DND-41 (cell line): ENCODE results near the gene ADGRB3.
"Not testable (repeated sequence)": the region's sequence is repeated elsewhere in the genome, so short reads cannot be mapped to it uniquely, and the experiment has no call there.

Experiments used
- ATAC-seq: fragments of 200-7000 bp; cut with Tn5 transposase; 3 replicates; pipeline ENCODE4 v1.9.1; 2021; ENCODE audit warnings: low read depth; ENCODE audit not compliant: insufficient read depth
- DNase-seq: peaks from one replicate; pipeline ENCODE4 v3.0.0-alpha.2; 2020
- H2AFZ ChIP-seq: 2 replicates; pipeline ENCODE4 v1.6.0; 2012; ENCODE audit warnings: low read depth, low read length
- H3K27ac ChIP-seq: 2 replicates; pipeline ENCODE4 v1.5.1; 2012; ENCODE audit warnings: low read length, inconsistent platforms
- H3K27me3 ChIP-seq: fragments of 200-600 bp; sonication (generic); 2 replicates; pipeline ENCODE4 v1.6.0; 2012; ENCODE audit warnings: low read length, mild to moderate bottlenecking, inconsistent platforms; ENCODE audit not compliant: insufficient read depth, poor library complexity
- H3K36me3 ChIP-seq: 2 replicates; pipeline ENCODE4 v1.5.1; 2012; ENCODE audit warnings: low read length, inconsistent platforms; ENCODE audit not compliant: insufficient read depth
- H3K4me1 ChIP-seq: 2 replicates; pipeline ENCODE4 v1.5.1; 2012; ENCODE audit warnings: mild to moderate bottlenecking, low read length; ENCODE audit not compliant: insufficient read depth
- H3K4me2 ChIP-seq: 2 replicates; pipeline ENCODE4 v1.6.0; 2012; ENCODE audit warnings: mild to moderate bottlenecking, moderate library complexity, low read length, inconsistent platforms; ENCODE audit not compliant: insufficient read depth
- H3K4me3 ChIP-seq, 2 experiments: fragments of 200-600 bp in 1 of 2; shearing (Covaris generic) in 1 of 2; 2 replicates each; pipeline ENCODE4 v1.5.1; 2012 to 2016; ENCODE audit warnings: inconsistent platforms in 2 of 2, low read length in 2 of 2, mild to moderate bottlenecking in 2 of 2, low read depth in 1 of 2, moderate library complexity in 1 of 2
- H3K79me2 ChIP-seq: 2 replicates; pipeline ENCODE4 v1.6.0; 2012; ENCODE audit warnings: low read length, inconsistent platforms; ENCODE audit not compliant: insufficient read depth
- H3K9ac ChIP-seq: 2 replicates; pipeline ENCODE4 v1.6.0; 2012; ENCODE audit warnings: low read depth, mild to moderate bottlenecking, inconsistent platforms, low read length, moderate library complexity
- H3K9me3 ChIP-seq: 2 replicates; pipeline ENCODE4 v1.5.1; 2012; ENCODE audit warnings: low read length, moderate library complexity, mild to moderate bottlenecking, inconsistent platforms; ENCODE audit not compliant: insufficient read depth, severe bottlenecking
- H4K20me1 ChIP-seq: 2 replicates; pipeline ENCODE4 v1.6.0; 2012; ENCODE audit warnings: low read length; ENCODE audit not compliant: insufficient read depth
- CTCF ChIP-seq: IDR thresholded peaks from 2 replicates; pipeline ENCODE4 v1.5.1; 2012; ENCODE audit warnings: borderline replicate concordance, low read length, moderate library complexity, mild to moderate bottlenecking; ENCODE audit not compliant: poor library complexity, severe bottlenecking; ENCODE audit errors: extremely low read depth
- EZH2 ChIP-seq: IDR thresholded peaks from 3 replicates; pipeline ENCODE4 v1.6.1; 2012; ENCODE audit warnings: borderline replicate concordance, low read depth, mild to moderate bottlenecking, moderate library complexity, low read length, inconsistent platforms; ENCODE audit not compliant: severe bottlenecking

The ADGRB3 gene

DNA sequence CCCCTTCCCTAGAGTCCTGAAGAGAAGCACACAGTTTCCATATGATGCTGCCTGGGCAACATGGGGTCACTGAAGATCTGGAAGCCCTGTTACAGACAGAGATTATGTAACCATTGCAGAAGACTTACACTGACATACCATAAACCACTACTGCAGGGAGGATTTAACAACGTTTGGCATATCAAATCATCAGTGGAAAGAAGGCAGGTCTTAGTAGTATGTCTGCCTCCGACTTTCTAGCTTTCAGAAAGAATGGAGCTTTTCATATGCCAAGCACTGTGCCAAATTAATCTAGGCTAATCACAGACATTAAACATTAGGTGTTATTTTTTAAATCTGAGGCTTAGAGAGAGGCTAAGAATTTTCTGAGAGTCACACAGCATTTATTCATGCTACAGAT is 144.3 kb downstream of the ADGRB3 start:
- H3K36me3 ChIP-seq, result no peaks in the 10 kb centered on the region
- TF ChIP-seq EZH2 (no peak), CTCF (no peak)
- no peak for ATAC-seq

DNA sequence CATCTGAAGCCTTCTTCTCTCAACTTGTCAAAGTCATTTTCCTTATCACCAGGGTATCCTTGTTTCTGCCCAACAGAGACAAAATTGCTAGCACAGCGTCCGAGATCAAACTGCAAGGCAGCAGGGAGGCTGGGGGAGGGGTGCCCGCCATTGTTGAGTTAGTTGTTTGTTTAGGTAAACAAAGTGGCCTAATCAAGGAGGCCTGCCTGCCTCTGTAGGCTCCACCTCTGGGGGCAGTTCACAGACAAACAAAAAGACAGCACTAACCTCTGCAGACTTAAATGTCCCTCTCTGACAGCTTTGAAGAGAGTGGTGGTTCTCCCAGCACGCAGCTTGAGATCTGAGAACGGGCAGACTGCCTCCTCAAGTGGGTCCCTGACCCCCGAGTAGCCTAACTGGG is 155.0 kb downstream of the ADGRB3 start:
- H2AFZ ChIP-seq, H3K4me2 ChIP-seq, H3K36me3 ChIP-seq, H3K4me3 ChIP-seq, H3K27ac ChIP-seq, H3K9me3 ChIP-seq, DNase-seq, H3K79me2 ChIP-seq, ATAC-seq, H3K9ac ChIP-seq, H3K27me3 ChIP-seq, H3K4me1 ChIP-seq, H4K20me1 ChIP-seq: not testable (repeated sequence)

More for the DNA sequence above, 144.3 kb downstream of the ADGRB3 start:
- Histone ChIP-seq H3K4me2 (no peak overlapping the region), H3K9me3 (no peaks in the 10 kb centered on the region), H3K27ac (no peak overlapping the region), H3K9ac (no peak overlapping the region), H3K4me3 (no peak overlapping the region), H3K4me1 (no peaks in the 10 kb centered on the region), H3K27me3 (no peaks in the 10 kb centered on the region), H3K79me2 (no peaks in the 10 kb centered on the region), H2AFZ (no peak overlapping the region), H4K20me1 (no peaks in the 10 kb centered on the region)
- DNase-seq, result no peak

GRCh38 chr6:68814976-68815375 is 179.9 kb downstream of the ADGRB3 start:
- not testable (repeated sequence) for H2AFZ ChIP-seq, H3K4me2 ChIP-seq, H3K27me3 ChIP-seq, H3K4me1 ChIP-seq, H3K9me3 ChIP-seq, DNase-seq, H3K9ac ChIP-seq, H3K27ac ChIP-seq, H4K20me1 ChIP-seq, H3K4me3 ChIP-seq, ATAC-seq, H3K79me2 ChIP-seq, H3K36me3 ChIP-seq

GRCh38 chr6:68826501-68826900 is 191.4 kb downstream of the ADGRB3 start:
- no peak for ATAC-seq
- Histone ChIP-seq H3K27ac (no peak overlapping the region), H3K27me3 (no peaks in the 10 kb centered on the region), H3K36me3 (no peaks in the 10 kb centered on the region), H3K4me3 (no peak overlapping the region), H3K9ac (no peak overlapping the region), H4K20me1 (no peaks in the 10 kb centered on the region), H3K9me3 (no peaks in the 10 kb centered on the region), H3K79me2 (no peaks in the 10 kb centered on the region), H2AFZ (no peak overlapping the region), H3K4me2 (no peak overlapping the region), H3K4me1 (no peaks in the 10 kb centered on the region)
- TF ChIP-seq EZH2, result no peak
- TF ChIP-seq CTCF, result no peak
- no peak for DNase-seq
